Upper lobe of left lung (tissue), 6 donors: ENCODE measurements around the gene SVBP. TPM values are rescaled to one million over a fixed set of nuclear protein-coding genes. Genes with fewer than 3 reads are reported as not detected.

Experiments
- ATAC-seq, 2 donors: fragments of 200-7000 bp; cut with Tn5 transposase; one replicate each; pipeline ENCODE4 v1.9.1; 2022; ENCODE audit warnings: mild to moderate bottlenecking in 2 of 2, moderate library complexity in 2 of 2; ENCODE audit not compliant: low FRiP score in 2 of 2
- DNase-seq, 2 donors: peaks; one replicate each; pipeline ENCODE4 v3.0.0-alpha.2; 2019 to 2020
- H3K27ac ChIP-seq, 4 donors: fragments of 200-600 bp; sonication (generic); one replicate each; pipeline ENCODE4 v1.5.1; 2016 to 2019
- H3K27me3 ChIP-seq, 4 donors: fragments of 200-600 bp; sonication (generic); one replicate each; pipeline ENCODE4 v1.5.1; 2017 to 2019
- H3K36me3 ChIP-seq, 4 donors: fragments of 200-600 bp; sonication (generic); one replicate each; pipeline ENCODE4 v1.5.1; 2016 to 2019
- H3K4me1 ChIP-seq, 4 donors: fragments of 200-600 bp; sonication (generic); one replicate each; pipeline ENCODE4 v1.5.1; 2018 to 2019
- H3K4me3 ChIP-seq, 4 donors: fragments of 200-600 bp; sonication (generic); one replicate each; pipeline ENCODE4 v1.5.1; 2017 to 2019; ENCODE audit warnings: mild to moderate bottlenecking in 2 of 4, moderate library complexity in 1 of 4
- H3K9me3 ChIP-seq, 4 donors: fragments of 200-600 bp; sonication (generic); one replicate each; pipeline ENCODE4 v1.5.1; 2018 to 2019
- EP300 ChIP-seq, 4 donors: sonication (generic); formaldehyde crosslinking; IDR thresholded peaks; one replicate each; pipeline ENCODE4 v1.5.1; 2017; ENCODE audit warnings: antibody characterized with exemption in 4 of 4, control low read depth in 2 of 4
- POLR2A ChIP-seq, 4 donors: fragments of 450-650 bp; IDR thresholded peaks; one replicate each; pipeline ENCODE4 v1.5.1; 2016 to 2017; ENCODE audit warnings: antibody characterized with exemption in 4 of 4, mild to moderate bottlenecking in 2 of 4
- POLR2AphosphoS5 ChIP-seq, 2 donors: sonication (generic); formaldehyde crosslinking; IDR thresholded peaks; one replicate each; pipeline ENCODE4 v1.5.1; 2017; ENCODE audit warnings: antibody characterized with exemption in 2 of 2
- WGBS, 2 donors: methylation state at CpG; one replicate each; pipeline ENCODE4 v1.1.5; 2017 to 2018; 5-methylcytosine and 5-hydroxymethylcytosine counted together
- total RNA-seq, 6 donors: library from RNA; depleted of rRNA in 4 of 6; stranded (reverse); fragments of >200 nt in 4 of 6; gene quantifications; one replicate each; pipeline versions ENCODE4 v1.1.0 to v1.2.1, GENCODE V29; 2016 to 2021
- TF ChIP-seq, protein P1 (sequence below), 6 experiments: fragments of 450-650 bp in 4 of 6; fragments of 200-600 bp in 2 of 6; sonication (generic) in 2 of 6; IDR thresholded peaks; one replicate each; pipeline ENCODE4 v1.5.1; 2016 to 2019; ENCODE audit warnings: antibody characterized with exemption in 6 of 6
- donor health status: DM: no; HTN: no; CAD: no; lungs with moderate emphysema.
- donor health status: DM: no; HTN: yes; CAD: no; lungs with severe emphysema.

The SVBP gene
- total RNA-seq, 6 donors from 2014 or later = 5.9 to 32.5 (median 15.4) TPM

DNA sequence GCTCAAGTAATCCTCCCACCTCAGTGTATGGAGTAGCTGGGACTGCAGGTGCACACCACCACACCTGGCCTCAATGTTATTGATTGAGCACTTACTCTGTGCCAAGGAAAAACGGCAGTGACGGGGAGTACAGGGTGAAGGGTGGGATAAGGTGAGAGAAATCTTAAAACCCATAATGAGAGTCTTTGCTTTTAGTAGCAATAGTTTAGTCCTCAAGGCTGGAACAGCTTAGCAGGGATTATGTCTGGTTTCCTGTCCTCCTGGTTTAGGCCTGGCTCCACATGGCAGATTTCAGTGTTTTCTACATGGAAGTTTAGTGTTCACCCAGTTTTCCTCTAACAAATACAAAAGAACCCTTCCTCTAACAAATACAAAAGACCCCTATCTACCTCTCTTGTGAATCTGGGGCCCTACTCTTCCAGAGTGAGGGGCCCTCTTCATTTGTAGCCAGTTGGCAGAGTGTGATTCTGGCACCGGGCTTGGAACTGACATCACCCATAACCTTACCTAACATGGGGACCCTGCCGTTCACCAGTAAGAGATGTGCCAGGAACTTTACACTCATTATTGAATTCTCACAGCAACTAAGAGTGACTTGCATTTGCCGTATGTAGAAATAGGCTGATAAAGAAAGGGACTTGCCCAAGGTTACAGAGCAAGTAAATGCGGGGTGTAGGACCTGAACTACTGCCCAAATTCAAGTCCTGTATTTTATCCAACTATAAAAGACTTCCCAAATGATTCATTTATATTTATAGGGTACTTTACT is 36.1 kb upstream of the SVBP start:
- no peaks in the 10 kb centered on the region for H3K9me3 ChIP-seq
- H3K4me1 ChIP-seq = no peaks in the 10 kb centered on the region
- TF ChIP-seq, protein P1, sequence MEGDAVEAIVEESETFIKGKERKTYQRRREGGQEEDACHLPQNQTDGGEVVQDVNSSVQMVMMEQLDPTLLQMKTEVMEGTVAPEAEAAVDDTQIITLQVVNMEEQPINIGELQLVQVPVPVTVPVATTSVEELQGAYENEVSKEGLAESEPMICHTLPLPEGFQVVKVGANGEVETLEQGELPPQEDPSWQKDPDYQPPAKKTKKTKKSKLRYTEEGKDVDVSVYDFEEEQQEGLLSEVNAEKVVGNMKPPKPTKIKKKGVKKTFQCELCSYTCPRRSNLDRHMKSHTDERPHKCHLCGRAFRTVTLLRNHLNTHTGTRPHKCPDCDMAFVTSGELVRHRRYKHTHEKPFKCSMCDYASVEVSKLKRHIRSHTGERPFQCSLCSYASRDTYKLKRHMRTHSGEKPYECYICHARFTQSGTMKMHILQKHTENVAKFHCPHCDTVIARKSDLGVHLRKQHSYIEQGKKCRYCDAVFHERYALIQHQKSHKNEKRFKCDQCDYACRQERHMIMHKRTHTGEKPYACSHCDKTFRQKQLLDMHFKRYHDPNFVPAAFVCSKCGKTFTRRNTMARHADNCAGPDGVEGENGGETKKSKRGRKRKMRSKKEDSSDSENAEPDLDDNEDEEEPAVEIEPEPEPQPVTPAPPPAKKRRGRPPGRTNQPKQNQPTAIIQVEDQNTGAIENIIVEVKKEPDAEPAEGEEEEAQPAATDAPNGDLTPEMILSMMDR (IDR thresholded peaks at IDR 0.05) = no peak
- no peak for TF ChIP-seq POLR2A (IDR thresholded peaks at IDR 0.05)
- TF ChIP-seq EP300 (IDR thresholded peaks at IDR 0.05) = no peak
- no peak for TF ChIP-seq POLR2AphosphoS5 (IDR thresholded peaks at IDR 0.05)
- 90 to 91% methylated on average over 6 of the region's 6 CpGs for WGBS, 2 donors
- DNase-seq = no peak
- H3K36me3 ChIP-seq = peaks cover 10 to 22% (median 13%) of the 10 kb centered on the region in 4 donors
- no peak overlapping the region for H3K27ac ChIP-seq
- no peak overlapping the region for H3K4me3 ChIP-seq
- H3K27me3 ChIP-seq = no peaks in the 10 kb centered on the region
- ATAC-seq = no peak

DNA sequence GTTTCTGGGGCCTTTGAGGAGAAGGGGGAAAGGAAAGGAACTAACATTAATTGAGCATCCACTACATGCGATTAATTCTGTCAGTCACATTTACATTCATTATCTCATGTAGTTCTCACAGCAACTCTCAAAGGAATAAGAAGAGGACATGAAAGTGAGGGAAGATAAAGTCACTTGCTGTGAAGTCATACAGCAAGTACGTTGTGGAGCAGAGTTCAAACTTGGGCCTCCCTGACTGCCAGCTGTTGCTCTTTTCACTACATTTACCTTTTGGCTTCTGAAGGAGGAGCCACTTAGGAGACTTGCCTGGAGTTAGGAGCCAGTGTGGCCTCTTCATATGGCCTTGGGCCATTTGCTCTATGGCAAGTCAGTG is 35.4 kb upstream of the SVBP start:
- Histone ChIP-seq H3K27ac (no peak overlapping the region), H3K27me3 (no peaks in the 10 kb centered on the region), H3K9me3 (no peaks in the 10 kb centered on the region), H3K36me3 (peaks cover 10 to 22% (median 13%) of the 10 kb centered on the region in 4 donors), H3K4me1 (peaks cover 2 to 6% (median 4%) of the 10 kb centered on the region in 4 donors), H3K4me3 (no peak overlapping the region)
- ATAC-seq = no peak
- DNase-seq = no peak
- WGBS, 2 donors = 48 to 50% methylated on average over 2 of the region's 2 CpGs
- no peak for TF ChIP-seq POLR2A (IDR thresholded peaks at IDR 0.05)
- no peak for TF ChIP-seq EP300 (IDR thresholded peaks at IDR 0.05)
- no peak for TF ChIP-seq POLR2AphosphoS5 (IDR thresholded peaks at IDR 0.05)
- TF ChIP-seq, protein P1 (IDR thresholded peaks at IDR 0.05) = no peak

DNA sequence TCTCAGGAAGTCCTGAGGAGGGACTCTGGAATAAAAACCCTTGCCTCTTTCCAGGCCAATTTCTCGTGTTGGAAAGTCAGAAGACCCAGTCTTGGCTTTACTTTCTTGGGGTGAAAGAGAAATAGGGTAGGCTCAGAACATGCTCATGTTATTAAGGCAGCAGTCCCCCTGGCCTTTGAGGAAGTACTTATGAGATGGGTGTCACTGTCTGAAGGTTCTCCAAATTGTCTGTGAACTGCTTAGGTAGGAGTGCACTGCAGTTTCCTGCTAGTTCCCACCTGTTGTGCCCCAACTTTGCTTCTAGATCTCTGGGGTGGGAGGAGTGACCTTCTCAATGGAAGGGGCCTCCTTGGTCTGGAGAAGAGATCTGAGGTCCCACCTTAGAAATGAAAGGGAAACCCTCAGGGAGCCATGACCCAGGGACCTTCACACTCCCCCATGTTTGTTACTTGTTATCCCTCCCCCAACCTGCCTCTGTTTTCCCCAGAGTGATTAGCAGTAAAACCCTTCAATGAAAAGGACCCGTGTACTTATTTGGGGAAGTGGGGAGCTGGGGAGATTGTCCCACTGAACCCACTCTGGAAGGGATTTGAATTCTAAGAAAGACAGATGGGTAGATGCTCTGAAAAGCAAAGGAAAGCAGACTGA is 34.9 kb upstream of the SVBP start:
- Histone ChIP-seq H3K9me3 (no peaks in the 10 kb centered on the region), H3K4me3 (no peak overlapping the region), H3K36me3 (peaks cover 10 to 22% (median 13%) of the 10 kb centered on the region in 4 donors), H3K27me3 (no peaks in the 10 kb centered on the region), H3K27ac (no peak overlapping the region), H3K4me1 (peaks cover 7 to 11% (median 9%) of the 10 kb centered on the region in 4 donors)
- ATAC-seq = no peak
- WGBS, 2 donors = 87 to 91% methylated on average over 2 of the region's 2 CpGs
- no peak for TF ChIP-seq POLR2AphosphoS5 (IDR thresholded peaks at IDR 0.05)
- TF ChIP-seq, protein P1 (IDR thresholded peaks at IDR 0.05) = no peak
- no peak for TF ChIP-seq POLR2A (IDR thresholded peaks at IDR 0.05)
- TF ChIP-seq EP300 (IDR thresholded peaks at IDR 0.05) = no peak
- DNase-seq = no peak

DNA sequence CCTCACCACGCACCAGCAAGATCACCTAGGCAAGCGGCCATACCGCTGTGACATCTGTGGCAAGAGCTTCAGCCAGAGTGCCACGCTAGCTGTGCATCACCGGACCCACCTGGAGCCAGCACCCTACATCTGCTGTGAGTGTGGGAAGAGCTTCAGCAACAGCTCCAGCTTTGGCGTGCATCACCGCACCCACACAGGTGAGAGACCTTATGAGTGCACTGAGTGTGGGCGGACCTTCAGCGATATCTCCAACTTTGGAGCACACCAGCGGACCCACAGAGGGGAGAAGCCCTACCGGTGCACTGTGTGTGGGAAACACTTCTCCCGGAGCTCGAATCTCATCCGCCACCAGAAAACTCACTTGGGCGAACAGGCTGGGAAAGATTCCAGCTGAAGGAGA is 34.2 kb upstream of the SVBP start:
- TF ChIP-seq, protein P1 (IDR thresholded peaks at IDR 0.05) = no peak
- no peak for TF ChIP-seq POLR2A (IDR thresholded peaks at IDR 0.05)
- no peak for TF ChIP-seq EP300 (IDR thresholded peaks at IDR 0.05)
- TF ChIP-seq POLR2AphosphoS5 (IDR thresholded peaks at IDR 0.05) = no peak
- Histone ChIP-seq H3K36me3 (peaks cover 10 to 22% (median 13%) of the 10 kb centered on the region in 4 donors), H3K9me3 (no peaks in the 10 kb centered on the region), H3K4me3 (no peak overlapping the region), H3K4me1 (peaks cover 9 to 13% (median 10%) of the 10 kb centered on the region in 4 donors), H3K27ac (no peak overlapping the region), H3K27me3 (no peaks in the 10 kb centered on the region)
- ATAC-seq = no peak
- peak in 1 of 2 donors; percentile 50 for DNase-seq
- 90 to 97% methylated on average over 8 to 15 of the region's 15 CpGs for WGBS, 2 donors
